ENCODE results near the gene EPHA4.

Gene EPHA4

DNA sequence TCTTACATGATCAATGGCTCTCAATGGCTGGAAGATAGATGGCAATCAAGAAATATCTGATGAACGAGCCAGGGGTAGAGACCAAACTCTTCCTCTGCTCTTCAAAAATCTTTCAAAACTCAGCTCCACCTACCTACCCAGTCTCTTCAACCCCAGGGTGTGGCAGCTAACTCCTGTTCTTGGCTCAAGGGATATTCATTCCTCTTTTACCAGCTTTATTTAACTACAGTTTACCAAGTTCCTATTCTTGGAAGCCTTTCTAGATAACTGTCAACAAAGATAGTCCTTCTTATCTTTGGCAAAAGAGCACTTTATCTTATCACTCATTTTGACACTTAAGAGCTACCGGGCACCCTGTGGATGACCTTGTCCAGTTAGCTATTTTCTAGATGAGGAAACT is 36.3 kb downstream of the EPHA4 start:
- H3K4me3 ChIP-seq (ENCODE audit: severe bottlenecking): no peak overlapping the region
- H3K36me3 ChIP-seq (ENCODE audit: low read depth): no peaks in the 10 kb centered on the region
- H3K9me3 ChIP-seq (ENCODE audit: severe bottlenecking): no peaks in the 10 kb centered on the region
- H3K27me3 ChIP-seq (ENCODE audit: insufficient read depth, poor library complexity, severe bottlenecking): no peaks in the 10 kb centered on the region
- ATAC-seq (ENCODE audit: low read depth) (no peak), DNase-seq (ENCODE audit: low spot score) (no peak)
- H3K4me1 ChIP-seq (ENCODE audit: insufficient read depth, poor library complexity, severe bottlenecking): peaks cover 5% of the 10 kb centered on the region
- H3K27ac ChIP-seq (ENCODE audit: poor library complexity, severe bottlenecking): no peak overlapping the region
- TF ChIP-seq, protein P1, sequence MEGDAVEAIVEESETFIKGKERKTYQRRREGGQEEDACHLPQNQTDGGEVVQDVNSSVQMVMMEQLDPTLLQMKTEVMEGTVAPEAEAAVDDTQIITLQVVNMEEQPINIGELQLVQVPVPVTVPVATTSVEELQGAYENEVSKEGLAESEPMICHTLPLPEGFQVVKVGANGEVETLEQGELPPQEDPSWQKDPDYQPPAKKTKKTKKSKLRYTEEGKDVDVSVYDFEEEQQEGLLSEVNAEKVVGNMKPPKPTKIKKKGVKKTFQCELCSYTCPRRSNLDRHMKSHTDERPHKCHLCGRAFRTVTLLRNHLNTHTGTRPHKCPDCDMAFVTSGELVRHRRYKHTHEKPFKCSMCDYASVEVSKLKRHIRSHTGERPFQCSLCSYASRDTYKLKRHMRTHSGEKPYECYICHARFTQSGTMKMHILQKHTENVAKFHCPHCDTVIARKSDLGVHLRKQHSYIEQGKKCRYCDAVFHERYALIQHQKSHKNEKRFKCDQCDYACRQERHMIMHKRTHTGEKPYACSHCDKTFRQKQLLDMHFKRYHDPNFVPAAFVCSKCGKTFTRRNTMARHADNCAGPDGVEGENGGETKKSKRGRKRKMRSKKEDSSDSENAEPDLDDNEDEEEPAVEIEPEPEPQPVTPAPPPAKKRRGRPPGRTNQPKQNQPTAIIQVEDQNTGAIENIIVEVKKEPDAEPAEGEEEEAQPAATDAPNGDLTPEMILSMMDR (IDR thresholded peaks at IDR 0.05; ENCODE audit: poor library complexity, severe bottlenecking): no peak

DNA sequence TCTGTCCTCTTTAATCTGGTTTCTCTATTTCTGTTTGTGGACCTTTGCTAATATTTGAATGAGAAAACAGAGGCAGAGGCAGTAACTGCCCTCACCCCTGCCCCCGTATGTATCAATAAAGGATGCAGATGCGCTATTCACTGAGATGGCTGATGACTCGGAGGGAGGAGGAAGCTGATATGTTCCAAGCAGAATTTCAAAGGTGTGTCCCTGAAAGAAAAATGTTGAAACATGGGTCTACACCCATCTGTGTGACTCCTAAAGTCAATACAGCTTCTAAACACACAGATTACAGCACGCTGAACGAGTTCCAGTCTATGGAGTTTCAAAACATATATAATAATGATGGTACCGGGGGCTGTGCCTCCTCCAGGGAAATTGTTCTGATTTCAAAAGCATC is 38.8 kb downstream of the EPHA4 start:
- Histone ChIP-seq H3K9me3 (ENCODE audit: severe bottlenecking) (no peaks in the 10 kb centered on the region), H3K4me3 (ENCODE audit: severe bottlenecking) (no peak overlapping the region), H3K27me3 (ENCODE audit: insufficient read depth, poor library complexity, severe bottlenecking) (no peaks in the 10 kb centered on the region), H3K4me1 (ENCODE audit: insufficient read depth, poor library complexity, severe bottlenecking) (peaks cover 12% of the 10 kb centered on the region), H3K36me3 (ENCODE audit: low read depth) (no peaks in the 10 kb centered on the region), H3K27ac (ENCODE audit: poor library complexity, severe bottlenecking) (no peak overlapping the region)
- DNase-seq (ENCODE audit: low spot score): no peak
- TF ChIP-seq, protein P1 (IDR thresholded peaks at IDR 0.05; ENCODE audit: poor library complexity, severe bottlenecking): no peak
- peak; percentile 79 for ATAC-seq (ENCODE audit: low read depth)

DNA sequence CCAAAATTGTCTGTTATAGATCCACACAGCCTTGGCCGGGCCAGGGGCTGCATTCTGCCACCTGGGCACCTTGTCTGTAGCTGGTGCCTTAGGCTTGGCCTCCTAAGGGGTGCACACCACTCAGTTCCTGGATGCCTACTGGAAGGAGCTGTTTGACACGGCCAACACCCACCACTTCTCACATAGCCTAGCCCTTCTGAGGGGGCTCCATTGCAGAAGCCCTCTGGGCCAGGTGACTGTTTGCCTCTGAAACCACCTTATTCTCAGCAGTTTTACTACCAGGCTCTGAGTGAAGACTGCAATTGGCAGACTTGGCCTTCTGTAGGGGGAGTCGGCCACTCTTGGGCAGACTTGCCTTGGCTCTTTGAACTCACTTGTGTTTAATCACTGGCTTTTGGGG is 39.5 kb downstream of the EPHA4 start:
- no peaks in the 10 kb centered on the region for H3K36me3 ChIP-seq (ENCODE audit: low read depth)
- ATAC-seq (ENCODE audit: low read depth) (no peak), DNase-seq (ENCODE audit: low spot score) (no peak)
- no peak overlapping the region for H3K27ac ChIP-seq (ENCODE audit: poor library complexity, severe bottlenecking)
- H3K9me3 ChIP-seq (ENCODE audit: severe bottlenecking): no peaks in the 10 kb centered on the region
- H3K4me1 ChIP-seq (ENCODE audit: insufficient read depth, poor library complexity, severe bottlenecking): peaks cover 12% of the 10 kb centered on the region
- no peaks in the 10 kb centered on the region for H3K27me3 ChIP-seq (ENCODE audit: insufficient read depth, poor library complexity, severe bottlenecking)
- TF ChIP-seq, protein P1 (IDR thresholded peaks at IDR 0.05; ENCODE audit: poor library complexity, severe bottlenecking): no peak
- H3K4me3 ChIP-seq (ENCODE audit: severe bottlenecking): no peak overlapping the region

GRCh38 chr2:221530653-221531037 is 41.5 kb downstream of the EPHA4 start:
- Histone ChIP-seq H3K4me1 (ENCODE audit: insufficient read depth, poor library complexity, severe bottlenecking) (peaks cover 12% of the 10 kb centered on the region), H3K27ac (ENCODE audit: poor library complexity, severe bottlenecking) (no peak overlapping the region), H3K36me3 (ENCODE audit: low read depth) (no peaks in the 10 kb centered on the region), H3K9me3 (ENCODE audit: severe bottlenecking) (no peaks in the 10 kb centered on the region), H3K4me3 (ENCODE audit: severe bottlenecking) (no peak overlapping the region), H3K27me3 (ENCODE audit: insufficient read depth, poor library complexity, severe bottlenecking) (no peaks in the 10 kb centered on the region)
- ATAC-seq (ENCODE audit: low read depth) (no peak), DNase-seq (ENCODE audit: low spot score) (no peak)
- TF ChIP-seq, protein P1 (IDR thresholded peaks at IDR 0.05; ENCODE audit: poor library complexity, severe bottlenecking): no peak

- TF ChIP-seq, protein P1 (IDR thresholded peaks at IDR 0.05; ENCODE audit: poor library complexity, severe bottlenecking): no peak
- Histone ChIP-seq H3K27me3 (ENCODE audit: insufficient read depth, poor library complexity, severe bottlenecking) (no peaks in the 10 kb centered on the region), H3K4me3 (ENCODE audit: severe bottlenecking) (no peak overlapping the region), H3K36me3 (ENCODE audit: low read depth) (no peaks in the 10 kb centered on the region), H3K27ac (ENCODE audit: poor library complexity, severe bottlenecking) (no peak overlapping the region), H3K4me1 (ENCODE audit: insufficient read depth, poor library complexity, severe bottlenecking) (peaks cover 12% of the 10 kb centered on the region), H3K9me3 (ENCODE audit: severe bottlenecking) (no peaks in the 10 kb centered on the region)
- no peak for DNase-seq (ENCODE audit: low spot score)
- ATAC-seq (ENCODE audit: low read depth): peak; percentile 95
Measured at GRCh38 chr2:221529943-221530652, 42.0 kb downstream of the EPHA4 start.

All from RWPE2 (cell line).